ENCODE measurements around the gene IFNA17.
"Not testable (repeated sequence)": the region's sequence is repeated elsewhere in the genome, so short reads cannot be mapped to it uniquely, and the experiment has no call there.

The IFNA17 gene

DNA sequence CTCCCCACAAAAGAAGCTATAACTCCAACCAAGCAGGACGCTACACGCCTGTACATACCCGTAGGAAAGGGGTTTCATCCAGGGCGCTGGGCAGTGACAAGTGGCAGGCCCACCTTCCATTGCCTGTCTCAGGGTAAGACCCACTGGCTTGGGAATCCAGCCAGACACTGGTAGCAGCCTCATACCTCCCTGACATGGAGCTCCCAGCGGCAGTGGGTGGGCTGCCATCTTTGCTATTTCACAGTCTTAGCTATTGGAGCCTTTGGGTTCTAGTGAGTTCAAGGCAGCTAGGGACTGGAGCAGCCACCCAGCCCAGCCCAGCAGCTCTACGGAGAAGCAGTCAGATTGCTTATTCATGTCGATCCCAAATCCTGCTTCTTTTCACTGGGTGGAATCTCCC is 17.7 kb downstream of the IFNA17 start:
- DNase-seq = no peak

DNA sequence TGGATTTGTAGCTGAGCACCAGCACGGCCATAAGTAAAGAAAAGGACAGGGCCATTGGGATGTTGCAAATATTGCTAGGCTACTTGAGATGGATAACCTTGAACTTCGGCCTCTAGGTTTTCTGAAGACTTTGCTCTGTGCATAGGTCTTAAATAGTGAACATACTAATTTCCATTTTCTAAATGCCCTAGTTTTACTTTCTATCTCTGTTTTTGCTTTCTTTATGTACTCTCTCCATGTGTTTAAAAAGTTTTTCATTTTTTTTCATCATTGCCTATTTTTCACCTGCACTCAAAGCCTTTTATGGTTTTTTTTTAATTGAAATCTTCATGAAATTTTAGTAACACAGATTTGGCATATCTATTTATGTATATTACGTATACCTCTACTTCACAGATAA is 21.0 kb downstream of the IFNA17 start, which contains the start of gene IFNA10:
IFNA10 (minus strand) TSS at position 101 of the 400 bp plus-strand sequence; CDS start at position 55, 46 bp downstream.
- not testable (repeated sequence) for DNase-seq

DNA sequence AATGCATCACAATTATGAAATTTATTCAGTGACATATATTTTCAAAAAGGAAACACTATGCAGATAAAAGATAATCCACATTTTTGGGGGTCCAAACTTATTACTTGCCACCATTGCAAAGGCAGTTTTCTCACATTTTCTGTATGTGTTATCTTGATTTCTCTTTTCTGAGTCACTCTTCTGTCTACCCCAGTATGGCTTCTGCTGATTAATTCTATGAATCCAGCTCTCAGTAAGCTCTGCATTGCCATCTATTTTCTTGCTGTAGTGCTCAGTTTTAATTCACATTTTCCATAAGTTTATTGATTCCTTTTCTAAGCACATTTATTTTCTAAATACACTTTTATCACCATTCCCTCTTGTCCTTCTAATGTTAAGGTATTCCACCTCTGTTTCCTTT is 22.8 kb downstream of the IFNA17 start:
- no peak for DNase-seq

- not testable (repeated sequence) for DNase-seq
These were observed 25.9 kb downstream of the IFNA17 start, which contains the start of gene IFNA7 for GRCh38 chr9:21202105-21202504. TSS of gene IFNA7 (minus strand) at chr9:21202205. CDS start at chr9:21202165, 40 bp downstream.

DNA sequence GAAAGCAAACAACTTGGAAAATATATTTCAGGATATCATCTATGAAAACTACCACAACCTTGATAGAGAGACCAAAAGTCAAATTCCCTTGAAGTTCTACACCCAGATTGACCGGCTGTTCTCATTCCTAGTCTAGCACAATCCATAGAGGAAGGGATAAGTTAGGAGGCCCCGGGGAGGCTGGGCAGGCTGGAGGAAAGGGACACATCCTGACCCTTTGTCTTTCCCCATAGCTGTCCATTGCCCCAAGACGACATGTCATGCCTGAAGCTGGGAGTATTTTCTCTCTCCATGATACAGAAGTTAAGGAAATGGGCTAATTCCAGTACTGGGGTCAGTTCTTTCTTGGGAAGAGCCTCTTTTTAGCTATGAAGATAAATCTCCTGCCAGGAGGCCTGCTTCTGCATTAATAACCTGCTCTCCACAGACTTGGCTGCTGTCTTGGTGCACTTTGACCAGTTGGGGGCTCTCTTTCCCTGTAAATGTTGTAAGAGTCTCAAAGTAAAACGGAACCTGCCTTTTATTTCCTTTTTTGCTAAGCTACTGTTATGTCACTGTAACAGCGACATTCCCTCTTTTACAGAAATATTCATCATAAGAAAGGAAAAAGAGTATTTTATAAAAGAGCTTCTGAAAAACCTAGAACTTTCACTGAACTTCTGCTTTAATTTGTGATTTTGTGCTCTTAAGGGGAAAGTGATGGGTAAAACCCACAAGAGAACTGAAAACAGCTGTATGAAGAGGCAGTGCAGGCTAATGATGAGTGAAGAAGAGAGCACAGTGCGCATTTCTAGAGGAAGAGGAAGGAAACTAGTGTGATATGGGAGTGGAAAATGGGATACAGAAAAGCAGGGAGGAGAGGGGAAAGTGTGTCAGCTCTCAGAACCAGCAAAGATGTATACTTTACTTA is 32.9 kb downstream of the IFNA17 start:
- DNase-seq = peak in 1 of 2 experiments; percentile 15

DNA sequence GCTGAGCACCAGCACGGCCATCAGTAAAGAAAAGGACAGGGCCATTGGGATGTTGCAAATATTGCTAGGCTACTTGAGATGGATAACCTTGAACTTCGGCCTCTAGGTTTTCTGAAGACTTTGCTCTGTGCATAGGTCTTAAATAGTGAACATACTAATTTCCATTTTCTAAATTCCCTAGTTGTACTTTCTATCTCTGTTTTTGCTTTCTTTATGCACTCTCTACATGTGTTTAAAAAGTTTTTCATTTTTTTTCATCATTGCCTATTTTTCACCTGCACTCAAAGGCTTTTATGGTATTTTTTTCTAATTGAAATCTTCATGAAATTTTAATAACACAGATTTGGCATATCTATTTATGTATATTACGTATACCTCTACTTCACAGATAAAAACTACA is 40.5 kb downstream of the IFNA17 start, which contains the start of gene IFNA4:
IFNA4 (minus strand) TSS at position 101 of the 400 bp plus-strand sequence; CDS start at position 45, 56 bp downstream.
- DNase-seq = not testable (repeated sequence)

GRCh38 chr9:21182810-21183736 is 44.9 kb downstream of the IFNA17 start:
- DNase-seq = peak in 1 of 2 experiments; percentile 4
